Activated CD4-positive, alpha-beta T cell treated with anti-CD3 and anti-CD28 coated beads, Interleukin-2, Interleukin-6, amounts not matched to agents 100 ng/mL and 50 ng/mL, durations not matched to agents 16 hours and 8 hours (primary cell): ENCODE measurements around the gene PDC.
"Not testable (repeated sequence)": the region's sequence is repeated elsewhere in the genome, so short reads cannot be mapped to it uniquely, and the experiment has no call there.

ENCODE experiments used
- DNase-seq: peaks from one replicate; pipeline ENCODE4 v3.0.0-alpha.2; 2020

The PDC gene

DNA sequence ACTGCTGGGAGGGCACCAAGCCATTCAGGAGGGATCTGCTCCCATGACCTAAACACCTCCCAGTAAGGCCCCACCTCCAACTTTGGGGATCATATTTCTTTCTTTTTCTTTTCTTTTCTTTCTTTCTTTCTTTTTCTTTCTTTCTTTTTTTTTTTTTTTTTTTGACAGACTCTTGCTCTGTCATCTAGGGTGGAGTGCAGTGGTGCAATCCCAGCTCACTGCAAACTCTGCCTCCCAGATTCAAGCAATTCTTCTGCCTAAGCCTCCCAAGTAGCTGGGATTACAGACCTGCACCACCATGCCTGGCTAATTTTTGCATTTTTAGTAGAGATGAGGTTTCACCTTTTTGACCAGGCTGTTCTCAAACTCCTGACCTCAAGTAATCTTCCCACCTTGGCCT is 4.6 kb upstream of the PDC start:
- DNase-seq = not testable (repeated sequence)

DNA sequence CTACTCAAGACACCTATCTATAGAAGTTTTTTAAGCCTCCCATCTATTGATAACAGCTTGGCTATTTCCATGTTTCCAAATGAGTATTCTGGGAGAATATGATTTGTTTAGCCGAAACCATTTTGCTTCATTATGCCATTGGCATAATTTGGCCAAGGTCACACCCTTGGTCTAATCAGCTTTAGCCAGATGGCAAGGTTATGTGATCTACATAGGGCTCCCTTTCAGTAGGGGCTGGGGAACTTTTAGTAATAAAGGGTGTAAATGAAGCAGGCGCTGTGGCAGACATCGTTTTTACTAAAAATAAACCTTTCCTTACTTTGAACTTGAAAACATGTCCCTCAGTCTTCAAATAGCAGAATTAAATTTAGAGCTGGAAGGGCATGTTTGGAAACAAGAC is 3.0 kb upstream of the PDC start:
- DNase-seq = no peak

DNA sequence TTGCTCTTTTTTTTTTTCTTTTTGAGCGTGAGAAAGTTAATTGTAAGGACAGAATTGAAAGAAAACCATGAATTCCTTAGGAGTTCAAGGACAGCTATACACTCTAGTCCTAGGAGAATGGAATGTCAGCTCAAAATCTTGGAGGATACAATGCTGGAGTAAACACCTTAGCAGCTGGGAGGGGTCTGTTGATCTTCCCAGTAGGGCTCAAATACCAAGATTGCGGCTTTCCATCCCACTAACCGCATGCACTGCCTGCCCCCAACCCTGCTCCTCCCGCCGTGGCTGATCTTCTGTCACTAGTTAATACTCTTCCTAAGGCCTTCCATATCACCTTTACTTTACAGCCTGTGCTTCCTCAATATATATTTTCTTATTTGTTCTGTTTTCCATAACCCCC is 2.6 kb upstream of the PDC start:
- no peak for DNase-seq

DNA sequence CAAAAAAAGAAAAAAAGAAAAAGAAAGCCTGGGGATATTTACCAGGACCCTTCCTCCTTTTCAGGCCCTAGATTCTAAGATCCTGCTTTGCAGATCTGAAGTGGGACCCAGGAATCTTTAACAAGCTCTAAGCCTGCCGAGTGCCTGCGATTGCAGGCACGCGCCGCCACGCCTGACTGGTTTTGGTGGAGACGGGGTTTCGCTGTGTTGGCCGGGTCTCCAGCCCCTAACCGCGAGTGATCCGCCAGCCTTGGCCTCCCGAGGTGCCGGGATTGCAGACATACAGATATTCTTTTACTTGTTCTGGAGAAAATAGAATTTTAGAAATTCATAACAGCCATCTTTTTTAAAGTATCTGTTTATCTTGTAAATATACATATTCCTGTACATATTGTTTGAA is 1.8 kb downstream of the PDC start:
- not testable (repeated sequence) for DNase-seq

DNA sequence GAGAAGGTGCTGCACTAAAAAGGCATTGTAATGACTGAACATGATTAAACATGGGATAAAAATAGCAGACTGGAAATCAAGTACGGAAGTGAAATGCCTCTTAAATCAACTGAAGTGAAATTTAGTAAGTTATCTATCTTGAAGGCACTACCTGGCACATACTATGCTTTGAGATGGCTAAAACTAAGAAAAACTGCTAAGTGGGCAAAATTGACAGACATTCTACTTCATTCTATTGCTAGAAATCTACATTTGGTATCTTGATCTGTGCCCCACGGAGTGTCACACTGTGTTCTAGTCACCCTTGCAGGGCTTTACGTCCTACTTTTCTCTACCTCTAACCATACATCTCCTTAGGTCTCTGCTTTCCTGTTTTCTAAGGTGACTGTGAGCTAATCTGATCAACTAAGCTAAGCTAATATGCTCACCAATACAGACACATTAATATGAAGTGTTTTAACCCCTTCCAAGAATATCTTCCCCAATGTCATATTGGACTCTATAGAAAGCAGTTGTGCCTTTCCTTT is 4.1 kb downstream of the PDC start:
- DNase-seq = no peak

DNA sequence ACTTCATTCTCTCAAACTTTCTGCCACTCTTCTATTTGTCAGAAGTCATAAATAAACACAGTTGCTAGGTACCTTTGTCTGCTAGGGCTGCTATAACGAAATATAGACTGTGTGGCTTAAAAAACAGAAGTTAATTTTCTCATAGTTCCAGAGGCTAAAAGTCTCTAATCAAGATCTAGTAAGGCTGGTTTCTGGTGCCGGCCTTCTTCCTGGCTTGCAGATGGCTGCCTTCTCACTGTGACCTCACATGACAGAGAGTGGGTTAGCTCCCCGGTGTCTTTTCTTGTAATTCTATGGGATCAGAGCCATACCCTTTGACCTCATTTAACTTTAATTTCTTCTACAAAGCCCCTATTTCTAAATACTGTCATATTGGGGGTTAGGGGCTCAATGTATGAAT is 5.9 kb downstream of the PDC start:
- no peak for DNase-seq

DNA sequence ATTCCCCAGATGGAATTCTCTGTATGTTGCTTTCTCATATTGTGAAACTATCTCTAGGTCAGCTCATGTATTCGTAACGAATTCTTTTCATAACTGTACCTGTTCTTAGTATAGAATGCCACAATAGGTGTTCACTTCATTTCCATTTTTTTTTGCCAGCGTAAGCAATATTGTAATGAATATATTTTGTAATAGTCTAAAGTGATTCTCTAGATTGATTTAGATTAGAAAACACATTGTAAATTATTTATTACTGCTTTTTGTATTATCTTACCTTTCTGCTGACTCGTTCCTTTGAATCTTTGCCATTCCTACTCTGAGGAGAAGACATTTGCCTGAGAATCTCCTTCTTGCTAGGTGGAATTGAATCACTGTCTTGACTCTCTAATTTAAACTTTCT is 14.8 kb downstream of the PDC start:
- no peak for DNase-seq

DNA sequence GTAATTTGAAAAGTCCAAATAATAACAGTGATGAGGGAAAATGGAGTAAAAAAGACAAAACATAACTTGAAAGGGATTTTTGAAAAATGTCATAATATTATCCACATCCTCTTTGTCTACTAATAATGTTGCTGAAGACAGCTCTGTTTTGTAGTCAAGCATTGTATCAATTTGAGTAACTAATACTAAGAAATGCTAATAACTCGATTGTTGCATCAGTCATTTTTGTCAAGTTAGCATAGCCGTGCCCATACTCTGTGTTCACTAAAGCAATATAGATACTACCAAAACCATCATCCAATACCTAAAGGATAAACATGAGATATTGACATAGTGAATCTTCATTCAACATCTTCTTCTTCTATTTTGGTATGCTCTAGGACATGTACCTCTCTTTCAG is 17.3 kb downstream of the PDC start:
- peak; percentile 51 for DNase-seq

DNA sequence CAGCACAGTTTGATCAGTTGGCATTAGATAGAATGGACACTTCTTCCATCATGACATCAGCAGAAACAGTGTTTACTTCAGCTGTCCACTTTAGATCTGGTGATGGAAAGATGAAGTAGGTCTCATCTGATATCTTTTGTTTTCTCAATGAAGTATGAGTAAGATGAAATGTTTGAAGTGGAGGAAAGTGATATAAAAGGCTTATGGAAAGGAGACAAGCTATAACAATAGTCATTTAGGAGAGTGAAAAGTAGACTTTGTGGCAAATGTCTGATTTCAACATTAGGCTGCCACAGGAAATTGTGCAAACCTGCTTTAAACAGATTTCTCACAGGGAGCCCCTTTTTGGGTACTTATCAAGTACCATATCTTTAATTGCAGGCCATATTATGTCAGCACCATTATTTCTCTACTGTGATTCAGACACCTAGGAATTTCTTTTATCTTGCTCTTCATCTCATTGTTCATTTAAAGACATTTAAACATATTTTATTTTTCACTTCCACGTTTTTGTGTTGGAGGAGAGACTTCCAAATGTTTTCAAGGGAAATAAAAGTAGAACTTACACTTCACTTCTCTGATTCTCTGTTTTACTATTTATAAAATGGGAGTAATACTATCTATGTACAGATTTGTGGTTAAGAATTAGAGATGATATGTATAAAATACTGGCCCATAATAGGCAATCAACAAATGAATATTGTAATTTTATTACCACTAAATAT is 18.1 kb downstream of the PDC start:
- peak; percentile 70 for DNase-seq

DNA sequence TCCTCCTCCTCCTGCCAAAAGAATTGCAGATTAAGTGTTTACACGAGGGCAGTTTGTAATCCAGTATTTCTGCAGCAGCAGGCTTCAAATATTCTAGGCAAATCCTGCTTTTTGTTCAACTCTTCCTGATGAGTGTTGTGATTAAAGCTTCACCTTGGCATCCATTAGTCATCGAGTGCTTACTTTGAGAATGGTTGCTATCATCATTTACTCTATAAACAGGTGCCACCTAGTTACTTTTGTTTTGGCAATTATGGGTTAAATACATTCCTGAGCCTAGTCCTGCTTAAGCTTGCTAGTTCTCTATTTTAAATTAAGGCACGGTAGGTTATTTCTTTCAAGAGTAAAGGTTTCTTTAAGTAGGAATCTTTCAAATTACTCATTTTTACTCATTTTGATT is 20.3 kb downstream of the PDC start:
- peak; percentile 30 for DNase-seq

DNA sequence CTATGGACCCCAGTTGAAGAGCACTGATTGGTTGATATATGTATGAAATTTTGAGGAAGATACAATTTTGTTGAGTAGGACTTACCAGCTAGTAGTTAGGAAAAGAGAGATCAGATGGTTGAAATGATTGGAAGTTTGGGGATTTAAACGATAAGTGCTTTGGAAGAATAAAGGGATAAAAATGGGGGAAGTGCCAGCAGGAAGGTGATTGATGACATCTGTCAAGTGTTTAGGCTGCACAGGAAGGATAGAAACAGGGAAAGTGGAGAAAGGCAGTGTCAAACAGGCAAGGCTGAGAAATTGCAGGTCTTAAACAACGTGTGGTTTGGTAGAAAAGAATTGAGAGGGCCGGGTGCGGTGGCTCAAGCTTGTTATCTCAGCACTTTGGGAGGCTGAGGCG is 22.3 kb downstream of the PDC start:
- no peak for DNase-seq

DNA sequence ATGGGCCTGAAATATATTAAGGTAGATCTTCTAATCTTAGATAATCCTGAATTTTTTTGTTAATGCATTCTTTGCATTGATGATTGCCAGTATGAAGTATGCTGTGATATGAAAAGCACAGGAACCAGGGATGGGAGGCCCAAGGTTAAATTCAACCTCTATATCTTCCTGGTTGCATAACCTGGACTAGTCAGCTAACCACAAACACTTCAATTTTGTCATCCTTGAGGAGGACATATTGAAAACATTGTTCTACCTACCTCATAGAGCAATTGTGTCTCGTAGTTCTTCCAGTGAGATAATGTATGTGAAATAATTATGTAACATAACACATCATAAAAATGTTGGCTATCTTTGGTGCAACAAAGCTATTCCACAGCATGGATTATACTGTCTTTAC is 25.6 kb downstream of the PDC start:
- peak; percentile 5 for DNase-seq

DNA sequence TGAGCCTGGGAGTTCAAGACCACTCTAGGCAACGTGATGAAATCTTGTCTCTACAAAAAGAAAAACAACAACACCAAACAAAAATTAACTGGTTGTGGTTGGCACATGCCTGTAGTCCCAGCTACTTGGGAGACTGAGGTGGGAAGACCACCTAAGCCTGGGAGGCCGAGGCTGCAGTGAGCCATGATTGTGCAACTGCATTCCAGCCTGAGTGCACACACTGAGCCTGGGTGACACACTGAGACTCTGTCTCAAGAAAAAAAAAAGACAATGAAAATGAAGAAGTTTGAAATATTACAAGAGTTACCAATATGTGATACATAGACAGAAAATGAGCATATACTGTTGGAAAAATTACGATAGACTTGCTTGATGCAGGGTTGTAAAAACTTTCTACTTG is 31.9 kb downstream of the PDC start:
- no peak for DNase-seq

DNA sequence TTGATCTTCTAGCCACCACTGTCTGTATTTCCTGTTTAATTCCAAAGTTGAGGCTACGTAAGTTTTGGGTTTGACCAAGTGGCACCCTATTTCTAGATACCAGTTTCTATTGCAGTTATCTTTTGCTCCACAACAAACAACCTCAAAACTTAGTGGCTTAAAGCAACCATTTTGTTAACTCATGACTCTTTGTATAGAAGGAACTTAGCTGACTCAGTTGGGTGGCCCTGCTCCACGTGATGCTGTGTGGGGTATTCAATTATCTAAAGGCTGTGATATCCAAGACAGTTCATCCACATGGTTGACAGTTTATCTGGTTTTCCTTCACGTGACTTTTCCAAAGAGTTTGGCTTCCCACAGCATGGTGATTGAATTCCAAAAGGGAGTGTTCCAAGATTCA is 34.8 kb downstream of the PDC start:
- DNase-seq = no peak

DNA sequence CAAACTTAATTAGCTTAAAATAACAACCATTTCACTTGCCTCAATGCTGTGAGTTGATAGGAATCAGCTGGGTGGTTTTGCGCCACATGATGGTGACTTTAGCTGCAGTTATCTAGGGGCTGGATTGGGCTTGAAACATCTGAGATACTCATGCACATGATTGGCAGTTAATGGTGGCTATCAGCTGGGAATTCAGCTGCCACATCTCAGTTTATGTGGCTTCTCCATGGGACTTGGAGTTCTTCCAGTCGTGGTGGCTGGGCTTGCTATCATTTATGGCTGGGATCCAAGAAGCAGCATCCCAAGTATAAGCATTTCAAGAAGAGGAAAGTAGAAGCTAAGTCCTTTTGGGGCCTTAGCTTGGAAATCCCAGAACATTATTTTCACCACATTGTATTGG is 36.4 kb downstream of the PDC start:
- DNase-seq = no peak

DNA sequence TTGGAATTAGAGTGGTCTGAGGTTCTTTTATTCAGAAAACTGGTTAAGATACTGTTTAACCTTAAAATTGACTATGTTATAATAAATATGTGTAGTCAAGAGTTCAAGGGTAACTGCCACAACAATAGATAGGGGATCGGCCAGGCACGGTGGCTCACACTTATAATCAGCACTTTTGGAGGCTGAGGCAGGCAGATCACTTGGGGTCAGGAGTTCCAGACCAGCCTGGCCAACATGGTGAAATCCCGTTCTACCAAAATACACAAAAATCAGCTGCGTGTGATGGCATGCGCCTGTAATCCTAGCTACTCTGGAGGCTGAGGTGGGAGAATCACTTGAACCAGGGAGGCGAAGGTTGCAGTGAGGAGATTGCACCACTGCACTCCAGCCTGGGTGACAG is 39.5 kb downstream of the PDC start:
- no peak for DNase-seq

DNA sequence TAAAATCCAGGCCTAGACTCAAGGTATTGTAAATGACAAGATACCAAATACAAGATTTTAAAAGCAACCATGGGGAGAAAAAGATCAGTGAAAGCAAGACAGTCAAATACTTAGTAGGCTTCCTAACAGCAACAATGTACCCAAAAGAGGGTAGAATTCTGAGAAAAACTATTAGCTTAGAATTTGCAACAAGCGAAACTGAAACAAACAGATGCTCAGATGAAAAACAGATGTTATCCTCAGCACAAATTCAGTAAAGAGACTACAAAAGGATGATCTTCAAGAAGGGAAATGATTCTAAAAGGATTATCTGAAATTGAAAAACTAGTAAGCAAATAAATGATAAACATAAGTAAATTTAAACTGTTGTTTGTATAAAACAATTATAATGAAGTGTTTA is 40.0 kb downstream of the PDC start:
- DNase-seq = peak; percentile 40

DNA sequence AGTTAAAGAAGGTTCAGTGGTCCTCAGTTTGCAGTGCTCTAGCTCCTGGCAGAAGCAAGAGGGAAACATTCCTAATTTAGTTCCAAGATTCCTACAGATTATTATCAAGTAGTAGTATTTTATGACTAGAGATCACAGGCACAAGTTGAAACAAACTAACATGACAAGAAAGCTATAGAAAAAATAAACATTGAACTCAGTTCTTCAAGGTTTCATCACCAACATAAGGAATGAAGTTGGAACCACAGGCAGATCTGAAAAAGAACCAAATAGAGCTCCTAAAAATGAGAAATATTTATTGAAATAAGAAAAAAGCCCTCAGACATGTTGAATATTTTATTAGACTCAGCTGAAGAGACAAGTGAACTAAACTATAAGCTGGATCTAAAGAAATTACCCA is 40.6 kb downstream of the PDC start:
- DNase-seq = no peak

DNA sequence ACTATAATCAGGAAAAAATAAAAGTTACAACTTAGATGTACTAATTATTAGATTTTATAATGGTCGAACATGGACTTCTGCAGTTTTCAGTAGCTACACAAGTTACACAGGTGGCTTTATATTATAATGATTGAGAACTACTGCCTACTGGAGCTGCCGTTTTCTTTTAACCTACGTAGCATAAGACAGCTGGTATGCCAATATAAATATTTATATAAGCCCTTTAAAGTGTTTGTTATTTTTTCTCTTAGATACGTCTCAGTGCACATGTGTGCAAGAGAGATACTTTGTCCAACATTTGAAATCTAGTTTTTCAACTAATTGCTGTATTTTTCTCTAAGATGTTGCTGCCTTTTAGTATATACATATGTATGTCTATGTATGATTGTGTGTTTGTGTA is 42.4 kb downstream of the PDC start:
- no peak for DNase-seq

DNA sequence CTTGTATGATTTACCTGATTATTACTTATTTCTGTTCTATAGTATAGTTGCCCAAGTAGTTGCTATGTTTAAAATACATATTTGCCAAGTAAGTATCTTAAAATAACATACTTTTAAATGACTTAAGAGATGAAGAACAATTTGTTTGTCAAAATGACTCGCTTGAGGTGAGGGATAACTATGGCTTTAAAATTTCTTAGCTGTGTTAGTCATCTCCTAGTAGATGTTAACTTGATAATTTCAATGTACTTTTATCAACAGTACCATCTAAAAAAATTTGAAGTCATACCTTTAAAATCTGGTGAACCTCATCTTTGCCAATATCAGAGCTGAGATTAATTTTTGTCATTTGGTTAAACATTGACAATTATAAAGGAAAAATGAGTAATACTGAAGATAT is 47.6 kb downstream of the PDC start:
- no peak for DNase-seq

DNA sequence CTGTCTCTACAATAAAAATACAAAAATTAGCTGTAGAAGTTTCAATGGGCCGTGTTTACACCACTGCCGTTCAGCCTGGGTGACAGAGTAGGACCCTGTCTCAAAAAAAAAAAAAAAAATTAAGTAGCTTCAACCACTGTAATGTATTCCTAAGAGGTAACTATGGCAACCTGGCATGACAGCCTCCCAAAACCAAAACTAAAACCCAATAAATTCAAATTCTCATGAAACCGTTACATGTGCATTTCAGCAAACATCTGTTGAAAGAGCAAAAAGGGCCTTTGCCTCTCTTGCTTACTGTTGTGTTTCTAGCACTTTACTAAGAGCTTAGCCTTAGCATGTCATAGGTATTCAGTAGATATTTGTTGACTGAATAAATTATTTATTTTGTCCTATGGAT is 51.8 kb downstream of the PDC start:
- no peak for DNase-seq

DNA sequence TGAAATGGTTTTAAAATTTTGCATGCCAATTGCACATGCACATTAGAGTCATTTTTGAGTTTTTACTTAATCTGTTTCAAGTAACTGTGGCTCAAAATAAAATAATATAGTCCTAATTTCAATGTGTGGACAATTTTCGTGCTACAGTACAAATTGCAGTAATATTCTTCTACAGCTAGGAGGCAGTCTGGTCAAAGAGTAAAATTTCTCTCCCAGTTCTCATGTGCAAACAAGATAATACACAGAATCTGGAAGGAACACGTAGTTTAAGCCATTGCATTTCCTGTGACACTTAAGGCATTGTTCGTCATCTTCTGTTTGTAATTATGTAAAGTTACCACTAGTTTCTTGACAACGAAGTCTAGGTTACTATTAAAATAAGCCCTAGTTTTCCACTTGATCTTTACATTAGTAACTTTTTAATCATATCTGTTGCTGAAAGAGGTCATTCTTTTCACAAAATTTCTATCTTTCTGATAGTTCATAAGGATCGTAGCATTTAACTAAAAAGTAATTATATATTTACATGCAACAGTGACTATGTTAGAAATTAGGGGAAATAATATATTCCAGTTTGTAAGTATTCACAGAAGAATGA is 56.4 kb downstream of the PDC start:
- DNase-seq = peak; percentile 64

DNA sequence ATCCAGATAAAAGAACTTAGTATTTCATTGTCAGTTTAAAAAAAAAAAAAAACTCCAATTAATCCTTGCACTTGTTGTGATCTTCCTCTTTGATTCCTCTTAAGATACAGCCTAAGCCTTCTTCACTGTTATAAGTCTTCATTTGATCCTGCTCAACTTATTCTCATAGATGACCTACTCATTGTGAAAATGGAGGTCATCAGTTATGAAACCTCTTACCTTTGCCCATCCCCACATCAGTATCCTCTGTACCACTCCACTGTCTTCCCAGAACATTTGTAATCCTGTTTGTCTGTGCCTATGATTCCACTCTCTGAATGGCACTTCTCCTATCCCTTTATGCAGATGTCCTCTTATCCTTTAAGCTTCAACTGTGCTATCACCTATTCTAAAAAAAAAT is 57.3 kb downstream of the PDC start:
- DNase-seq = no peak

DNA sequence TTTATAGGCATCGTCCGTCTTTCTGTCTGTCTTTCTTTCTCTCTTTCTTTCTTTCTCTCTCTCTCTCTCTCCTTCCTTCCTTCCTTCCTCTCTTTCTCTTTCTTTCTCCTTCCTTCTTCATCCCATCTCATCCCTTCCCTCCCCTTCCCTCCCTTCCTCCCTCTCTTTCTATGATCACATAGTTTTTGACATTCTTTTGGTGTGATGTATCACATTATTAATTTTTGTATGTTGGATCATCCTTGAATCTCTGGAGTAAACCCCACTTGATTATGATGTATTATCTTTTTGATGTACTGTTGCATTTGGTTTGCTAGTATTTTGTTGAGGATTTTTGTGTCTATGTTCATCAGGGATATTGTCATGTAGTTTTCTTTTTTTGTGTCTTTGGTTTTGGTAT is 59.5 kb downstream of the PDC start:
- DNase-seq = not testable (repeated sequence)
